Activated CD4-positive, alpha-beta T cell treated with anti-CD3 and anti-CD28 coated beads, Interleukin-2, amount 50 U/mL, for 24 hours (primary cell): ENCODE data around the gene MCCC2.
"Not testable (repeated sequence)": the region's sequence is repeated elsewhere in the genome, so short reads cannot be mapped to it uniquely, and the experiment has no call there.

Source experiments
- DNase-seq, 2 donors: peaks; one replicate each; pipeline ENCODE4 v3.0.0-alpha.2; 2020; ENCODE audit warnings: low read depth in 1 of 2, low spot score in 1 of 2

Gene MCCC2

DNA sequence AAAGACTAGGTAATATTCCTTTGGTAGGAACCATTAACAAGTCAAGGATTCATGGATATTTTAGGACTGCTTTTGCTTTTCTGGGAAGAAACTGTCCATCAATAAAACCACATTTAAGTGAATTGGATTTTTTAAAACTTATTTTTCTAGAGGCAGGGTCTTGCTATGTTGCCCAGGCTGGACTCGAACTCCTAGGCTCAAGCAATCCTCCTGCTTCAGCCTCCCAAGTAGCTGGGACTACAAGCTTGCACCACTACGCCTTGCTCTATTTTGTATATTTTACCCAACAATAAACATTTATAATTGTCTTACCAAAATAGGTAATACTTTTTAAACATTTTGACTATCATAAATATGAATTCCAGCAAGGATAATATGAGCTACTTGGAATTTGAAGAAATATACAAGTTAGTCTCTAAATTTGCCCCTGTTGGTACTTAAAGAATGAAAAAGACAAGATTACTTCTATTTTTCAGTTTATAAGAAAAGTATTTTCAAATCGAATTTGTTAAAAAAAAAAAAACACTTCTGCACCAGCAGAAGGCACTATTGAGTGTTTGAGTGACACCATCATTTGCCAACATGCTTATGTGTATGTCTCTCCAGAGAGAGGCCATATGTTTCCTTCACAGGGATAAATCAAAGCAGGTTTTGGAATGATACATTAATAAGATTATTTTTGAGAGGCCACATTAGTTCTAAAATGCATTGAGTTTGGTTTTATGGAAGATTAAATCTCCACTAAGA is 71.9 kb downstream of the MCCC2 start:
- no peak for DNase-seq

- no peak for DNase-seq
Measured at GRCh38 chr5:71662381-71662780, 75.2 kb downstream of the MCCC2 start.

DNA sequence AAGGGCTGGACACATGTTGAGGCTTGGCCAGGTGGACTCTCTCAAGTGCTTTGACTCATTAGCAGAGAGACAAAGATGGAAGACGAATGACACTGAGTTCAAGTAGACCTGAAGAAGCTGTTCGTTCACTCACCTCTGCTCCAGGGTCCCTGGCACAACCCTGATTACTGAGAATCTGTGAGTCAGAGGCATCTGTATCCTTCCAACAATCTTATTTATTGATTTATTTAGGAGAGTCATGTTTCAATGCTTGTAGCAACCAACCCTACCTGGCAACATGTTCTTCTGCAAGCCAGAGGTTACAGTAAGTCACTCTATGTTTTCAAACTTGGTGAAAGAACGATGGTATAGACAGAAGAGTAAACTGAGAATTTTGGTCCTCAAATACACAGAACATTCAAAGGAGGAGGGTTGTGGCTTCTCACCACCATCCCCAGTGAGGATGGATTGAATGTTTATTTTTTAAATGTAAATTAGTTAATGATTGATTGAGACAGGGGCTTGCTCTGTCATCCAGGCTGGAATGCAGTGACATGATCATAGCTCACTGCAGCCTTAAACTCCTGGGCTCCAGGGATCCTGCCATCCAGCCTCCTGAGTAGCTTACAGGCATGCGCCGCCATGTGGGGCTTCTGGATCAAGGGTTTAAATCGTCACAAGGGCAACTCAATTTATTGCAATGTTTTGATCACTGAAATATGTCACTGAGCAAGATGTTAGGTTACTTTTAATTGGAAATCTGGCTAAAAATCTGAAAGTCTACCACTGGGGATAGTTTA is 76.2 kb downstream of the MCCC2 start:
- no peak for DNase-seq

DNA sequence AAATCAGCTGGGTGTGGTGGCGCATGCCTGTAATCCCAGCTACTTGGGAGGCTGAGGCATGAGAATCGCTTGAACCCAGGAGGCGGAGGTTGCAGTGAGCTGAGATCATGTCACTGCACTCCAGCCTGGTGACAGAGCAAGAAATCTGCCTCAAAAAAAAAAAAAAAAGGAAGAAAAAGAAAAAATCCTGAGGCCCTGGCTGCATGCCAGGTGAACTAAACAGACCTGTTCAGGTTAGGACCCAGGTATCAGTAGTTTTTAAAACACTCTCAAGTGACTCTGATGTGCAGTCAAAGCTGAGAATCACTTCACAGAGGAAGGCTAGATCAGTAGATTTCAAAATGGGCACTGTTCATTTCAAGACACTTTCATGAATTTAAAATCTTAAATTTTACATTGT is 77.5 kb downstream of the MCCC2 start:
- not testable (repeated sequence) for DNase-seq

- DNase-seq = no peak
Measured at GRCh38 chr5:71666321-71666720, 79.2 kb downstream of the MCCC2 start.

DNA sequence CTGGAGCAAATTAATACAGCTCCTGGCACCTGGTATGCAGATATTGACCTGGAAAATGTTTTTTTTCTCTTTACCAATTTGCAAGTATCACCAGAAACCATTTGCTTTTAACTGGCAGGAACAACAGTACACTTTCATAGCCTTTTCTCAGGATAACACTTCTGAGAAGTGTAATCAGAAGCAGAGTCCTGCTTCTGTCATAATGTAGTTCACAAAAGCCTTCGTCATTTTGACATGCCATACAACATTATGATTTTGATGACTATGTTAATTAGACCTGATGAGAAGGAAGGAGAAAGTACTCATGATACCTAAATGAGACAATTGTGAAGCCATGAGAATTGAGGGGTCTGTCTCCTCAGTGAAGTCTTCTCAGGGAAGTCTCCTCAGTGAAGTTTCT is 90.8 kb downstream of the MCCC2 start:
- DNase-seq = no peak

- no peak for DNase-seq
Measured at GRCh38 chr5:71679714-71680113, 92.6 kb downstream of the MCCC2 start.

- no peak for DNase-seq
Measured at GRCh38 chr5:71680510-71680909, 93.4 kb downstream of the MCCC2 start.

GRCh38 chr5:71681296-71681695 is 94.2 kb downstream of the MCCC2 start:
- no peak for DNase-seq

GRCh38 chr5:71684309-71684708 is 97.2 kb downstream of the MCCC2 start:
- DNase-seq = no peak

DNA sequence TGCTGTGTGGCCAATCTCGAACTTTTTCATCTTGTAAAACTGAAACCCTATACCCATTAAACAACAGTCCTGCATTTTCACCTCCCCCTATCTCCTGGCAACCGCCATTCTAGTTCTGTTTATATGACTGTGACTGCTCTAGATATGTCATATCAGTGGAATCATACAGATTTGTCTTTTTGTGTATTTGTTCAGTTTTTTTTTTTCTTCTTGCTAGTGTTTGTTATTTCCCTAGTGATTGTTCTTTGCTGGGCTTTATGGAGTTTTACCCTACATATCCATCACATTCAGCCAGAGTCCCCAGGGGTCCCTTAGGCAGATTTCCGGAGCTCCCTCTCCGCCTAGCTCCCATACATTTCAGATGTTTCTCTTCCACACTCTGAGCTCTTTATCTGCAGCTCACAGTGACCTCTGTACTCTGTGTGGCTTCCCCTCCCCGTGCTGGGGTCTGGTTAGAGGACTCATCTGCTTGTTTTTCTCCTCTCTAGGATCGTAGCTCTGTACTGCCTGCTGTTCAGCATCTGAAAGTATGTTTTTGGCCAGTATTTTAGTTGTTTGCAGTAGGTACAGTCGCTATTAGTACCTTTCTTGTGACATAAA is 106.8 kb downstream of the MCCC2 start:
- DNase-seq = no peak

DNA sequence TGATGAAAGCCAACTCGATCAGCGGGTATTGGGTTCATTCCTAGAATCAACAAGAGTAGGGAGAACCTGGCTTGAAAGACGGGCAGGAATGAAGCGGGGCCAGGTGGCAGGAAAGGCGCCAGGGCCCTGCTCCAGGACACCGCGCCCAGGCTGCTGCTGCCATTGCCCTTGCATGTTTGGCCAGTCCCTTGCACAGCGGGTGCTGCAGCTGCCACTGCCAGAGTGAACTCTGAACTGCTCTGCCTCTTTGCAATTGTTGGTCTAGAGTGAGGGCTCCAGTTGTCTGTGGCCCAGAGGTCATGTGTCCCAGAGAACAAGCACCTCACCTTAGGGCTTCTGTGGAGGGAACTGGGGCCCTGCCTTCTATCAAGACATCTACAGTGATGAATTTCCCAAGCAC is 107.9 kb downstream of the MCCC2 start:
- DNase-seq = no peak

DNA sequence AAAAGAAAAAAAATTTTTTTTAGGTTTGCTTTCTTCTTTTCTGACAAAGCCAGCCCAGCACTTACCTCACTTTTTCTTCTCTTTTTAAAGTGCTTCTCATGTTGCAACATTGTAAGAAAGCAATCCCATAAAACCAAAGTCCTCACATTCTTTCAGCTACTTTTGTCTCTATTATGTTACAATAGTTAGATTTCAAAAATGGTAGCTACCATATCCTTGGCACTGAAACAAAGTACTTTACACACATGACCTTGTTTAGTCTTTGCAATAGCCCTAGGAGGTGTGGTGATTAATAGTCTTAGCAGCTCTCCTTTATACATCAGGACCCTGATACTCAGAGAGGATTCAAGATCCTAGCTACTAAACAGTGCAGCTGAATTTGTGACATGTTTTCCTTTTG is 108.5 kb downstream of the MCCC2 start:
- DNase-seq = no peak

DNA sequence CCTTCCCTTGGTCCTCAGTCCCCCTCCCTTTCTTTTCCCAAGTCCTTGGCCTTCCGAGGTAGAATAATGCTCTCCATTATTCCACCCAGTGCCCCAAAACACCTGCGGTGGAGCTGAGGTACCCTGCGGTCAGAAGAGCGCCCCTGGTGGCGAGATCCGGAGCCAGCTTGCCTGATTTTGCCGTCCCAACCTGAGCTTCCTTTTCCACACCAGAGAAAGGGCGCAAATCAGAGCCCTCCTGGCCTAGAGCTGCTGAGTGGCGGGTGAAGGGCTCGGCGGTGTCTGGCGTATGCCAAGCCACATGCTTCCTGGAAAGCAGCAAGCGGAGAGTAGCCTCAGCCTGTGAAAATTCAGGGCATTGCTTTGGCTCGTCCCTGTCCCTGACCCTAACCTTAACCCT is 110.8 kb downstream of the MCCC2 start:
- no peak for DNase-seq

DNA sequence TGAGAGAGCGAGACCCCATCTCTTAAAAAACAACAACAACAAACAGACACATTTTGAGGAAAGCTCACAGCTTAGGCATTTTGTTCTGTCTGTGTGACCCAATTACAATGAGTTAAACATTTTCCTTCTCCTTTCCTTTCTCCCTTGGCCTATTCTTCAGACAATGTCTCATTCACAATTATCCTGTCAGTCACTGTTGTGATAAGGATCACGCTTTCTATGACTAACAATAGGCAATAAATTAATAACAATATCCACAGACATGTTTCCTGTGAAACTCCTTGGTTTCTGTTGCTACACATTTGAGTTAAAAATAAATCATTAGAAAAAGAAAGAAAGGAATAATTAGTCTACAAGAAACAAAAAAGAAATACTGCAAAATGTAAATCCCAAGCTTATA is 112.1 kb downstream of the MCCC2 start:
- DNase-seq = no peak

GRCh38 chr5:71699751-71700150 is 112.6 kb downstream of the MCCC2 start:
- DNase-seq = no peak

- no peak for DNase-seq
Measured at GRCh38 chr5:71700803-71701202, 113.7 kb downstream of the MCCC2 start.

GRCh38 chr5:71701407-71701806 is 114.3 kb downstream of the MCCC2 start:
- no peak for DNase-seq

DNA sequence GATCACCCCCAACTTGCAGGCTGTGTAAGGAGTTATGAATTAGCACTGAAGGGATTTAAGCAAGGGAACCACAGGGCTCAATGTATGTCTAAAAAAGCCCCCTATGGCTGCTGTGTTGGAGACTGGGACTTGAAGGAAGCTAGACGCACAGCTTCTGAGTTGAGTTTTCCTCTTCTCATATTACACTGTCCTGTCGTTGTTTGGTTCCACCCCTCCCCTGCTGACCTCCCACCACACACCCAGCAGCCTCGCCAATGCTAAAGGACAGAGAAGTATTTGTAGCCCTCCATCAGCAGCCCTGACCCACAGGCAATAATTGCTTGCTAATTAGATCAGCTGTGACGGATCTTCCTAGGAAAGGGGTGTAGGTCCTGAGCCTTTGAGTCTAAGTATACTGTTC is 116.8 kb downstream of the MCCC2 start:
- DNase-seq = no peak

- no peak for DNase-seq
Measured at GRCh38 chr5:71705421-71705820, 118.3 kb downstream of the MCCC2 start.

DNA sequence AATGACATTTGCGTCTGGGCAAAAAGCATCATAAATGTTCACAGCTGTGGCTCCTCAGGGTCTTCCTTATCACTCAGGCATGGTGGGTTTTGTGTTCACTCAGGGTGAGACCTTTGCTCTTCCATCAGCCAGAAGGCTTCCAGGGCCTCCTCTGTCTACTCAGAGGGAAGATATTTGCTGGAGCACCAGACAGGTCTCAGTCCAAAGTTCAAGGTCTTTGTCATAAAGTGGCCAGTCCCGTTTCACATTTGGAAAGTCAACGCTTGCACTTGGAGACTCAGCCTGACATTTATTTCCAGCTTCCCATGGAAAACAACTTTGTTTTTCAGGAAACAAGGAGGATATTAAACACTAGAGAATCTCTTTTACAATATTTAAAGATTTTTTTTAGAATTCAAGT is 119.8 kb downstream of the MCCC2 start:
- DNase-seq = no peak
